GM23338 (cell line): ENCODE data around the gene S100PBP. TPM values are rescaled to one million over a fixed set of nuclear protein-coding genes. Genes with fewer than 3 reads are reported as not detected.

ENCODE experiments used
- ATAC-seq: fragments of 200-7000 bp; cut with Tn5 transposase; 3 replicates; pipeline ENCODE4 v1.9.1; 2020
- DNase-seq: peaks from one replicate; pipeline ENCODE4 v3.0.0-alpha.2; 2015; ENCODE audit warnings: low spot score
- H2AFZ ChIP-seq: fragments of 200-600 bp; sonication (generic); 2 replicates; pipeline ENCODE4 v1.8.0; 2016; ENCODE audit warnings: antibody characterized with exemption, mild to moderate bottlenecking, moderate library complexity
- H3F3A ChIP-seq: fragments of 200-600 bp; sonication (generic); replicated peaks from 2 replicates; pipeline ENCODE4 v1.8.0; 2017; ENCODE audit warnings: antibody characterized with exemption, mixed run types, low read depth
- H3K27ac ChIP-seq: fragments of 200-600 bp; sonication (generic); 2 replicates; pipeline ENCODE4 v1.6.1; 2016; ENCODE audit warnings: low read depth
- H3K27me3 ChIP-seq: fragments of 200-600 bp; sonication (generic); 2 replicates; pipeline ENCODE4 v1.8.0; 2016; ENCODE audit warnings: mild to moderate bottlenecking, mixed run types, moderate library complexity; ENCODE audit not compliant: insufficient read depth
- H3K36me3 ChIP-seq: fragments of 200-600 bp; sonication (generic); 2 replicates; pipeline ENCODE4 v1.8.0; 2016; ENCODE audit warnings: mild to moderate bottlenecking; ENCODE audit not compliant: insufficient read depth
- H3K4me1 ChIP-seq: fragments of 200-600 bp; sonication (generic); 2 replicates; pipeline ENCODE4 v1.8.0; 2016; ENCODE audit warnings: mild to moderate bottlenecking, moderate library complexity; ENCODE audit not compliant: insufficient read depth
- H3K4me2 ChIP-seq: fragments of 200-600 bp; sonication (generic); 2 replicates; pipeline ENCODE4 v1.7.1; 2017; ENCODE audit warnings: mixed run types
- H3K4me3 ChIP-seq: fragments of 200-600 bp; sonication (generic); 2 replicates; pipeline ENCODE4 v1.6.1; 2016; ENCODE audit warnings: mixed run types
- H3K79me2 ChIP-seq: fragments of 200-600 bp; sonication (generic); replicated peaks from 2 replicates; pipeline ENCODE4 v1.8.0; 2017; ENCODE audit warnings: mild to moderate bottlenecking; ENCODE audit not compliant: insufficient read depth
- H3K9me2 ChIP-seq: fragments of 200-600 bp; sonication (generic); 2 replicates; pipeline ENCODE4 v1.8.0; 2017; ENCODE audit not compliant: insufficient read depth
- H4K20me1 ChIP-seq: fragments of 200-600 bp; sonication (generic); replicated peaks from 2 replicates; pipeline ENCODE4 v1.8.0; 2017; ENCODE audit warnings: mild to moderate bottlenecking; ENCODE audit not compliant: insufficient read depth
- H3K27ac Mint-ChIP-seq: 2 replicates; pipeline ENCODE4 v1.8.0; 2020; ENCODE audit warnings: inconsistent platforms, mild to moderate bottlenecking, moderate library complexity, mixed read lengths
- H3K27me3 Mint-ChIP-seq: 3 replicates; pipeline ENCODE4 v1.8.0; 2022; ENCODE audit warnings: low read depth, mild to moderate bottlenecking, moderate library complexity, mixed read lengths, inconsistent platforms; ENCODE audit not compliant: insufficient read depth, poor library complexity
- H3K36me3 Mint-ChIP-seq: 3 replicates; pipeline ENCODE4 v1.8.0; 2021; ENCODE audit warnings: low read depth, mild to moderate bottlenecking, inconsistent platforms, moderate library complexity, mixed read lengths
- H3K4me1 Mint-ChIP-seq: 3 replicates; pipeline ENCODE4 v1.8.0; 2020; ENCODE audit warnings: mild to moderate bottlenecking, inconsistent platforms, mixed read lengths
- H3K4me3 Mint-ChIP-seq: 3 replicates; pipeline ENCODE4 v1.8.0; 2021; ENCODE audit warnings: moderate library complexity, mild to moderate bottlenecking, inconsistent platforms, mixed read lengths
- H3K9me3 Mint-ChIP-seq: 3 replicates; pipeline ENCODE4 v1.8.0; 2020; ENCODE audit warnings: moderate library complexity, mild to moderate bottlenecking, inconsistent platforms, mixed read lengths
- CREB1 ChIP-seq: fragments of 250-450 bp; sonication (Bioruptor Pico); IDR thresholded peaks from 2 replicates; pipeline ENCODE4 v1.5.0; 2020; ENCODE audit warnings: low read depth, mild to moderate bottlenecking, moderate library complexity
- EZH2 ChIP-seq: fragments of 200-600 bp; sonication (generic); IDR thresholded peaks from one replicate; pipeline ENCODE4 v1.8.0; 2017; ENCODE audit warnings: antibody characterized with exemption, mild to moderate bottlenecking, low read depth; ENCODE audit not compliant: unreplicated experiment
- EZH2phosphoT487 ChIP-seq: fragments of 200-600 bp; sonication (generic); IDR thresholded peaks from one replicate; pipeline ENCODE4 v1.8.1; 2018; ENCODE audit warnings: antibody characterized with exemption; ENCODE audit not compliant: unreplicated experiment
- JUNB ChIP-seq: IDR thresholded peaks from one replicate; pipeline ENCODE4 v1.6.1; 2016; ENCODE audit warnings: antibody characterized with exemption; ENCODE audit not compliant: unreplicated experiment
- POLR2AphosphoS5 ChIP-seq: IDR thresholded peaks from 2 replicates; pipeline ENCODE4 v1.6.1; 2016; ENCODE audit warnings: antibody characterized with exemption, low read depth
- STAT1 ChIP-seq: IDR thresholded peaks from one replicate; pipeline ENCODE4 v1.6.1; 2016; ENCODE audit warnings: antibody characterized with exemption; ENCODE audit not compliant: unreplicated experiment
- ZNF331 ChIP-seq: fragments of 250-450 bp; sonication (Bioruptor Pico); IDR thresholded peaks from 2 replicates; pipeline ENCODE4 v1.5.0; 2020; ENCODE audit warnings: low read depth, mild to moderate bottlenecking, moderate library complexity
- polyA plus RNA-seq: library from polyadenylated mRNA; unstranded; fragments of >200 nt; fragmentation: Nextera tagmentation; extraction: Ambion mirVana; gene quantifications from 2 replicates; pipeline ENCODE4 v1.2.1, GENCODE V29; 2016
- total RNA-seq: library from RNA; depleted of rRNA; stranded (reverse); fragments of >200 nt; shearing (Covaris generic); gene quantifications from 2 replicates; pipeline ENCODE4 v1.2.3, GENCODE V29; 2014
- TF ChIP-seq, protein P1 (sequence below), 2 experiments: fragments of 200-600 bp in 1 of 2; sonication (generic) in 1 of 2; conservative IDR thresholded peaks; 2 replicates each; pipeline versions ENCODE4 v1.5.1 to v1.6.1; 2016 to 2017; ENCODE audit warnings: antibody characterized with exemption in 2 of 2, low read depth in 2 of 2, mild to moderate bottlenecking in 2 of 2, moderate library complexity in 1 of 2
- TF ChIP-seq, protein P2 (sequence below): IDR thresholded peaks from 2 replicates; pipeline ENCODE4 v1.6.1; 2016; ENCODE audit warnings: antibody characterized with exemption
- TF ChIP-seq, protein P3 (sequence below): IDR thresholded peaks from one replicate; pipeline ENCODE4 v1.6.1; 2018; ENCODE audit warnings: antibody characterized with exemption; ENCODE audit not compliant: unreplicated experiment

S100PBP gene
- total and polyA plus RNA-seq, 2 experiments from 2014 or later = 30.6 to 65.2 TPM

DNA sequence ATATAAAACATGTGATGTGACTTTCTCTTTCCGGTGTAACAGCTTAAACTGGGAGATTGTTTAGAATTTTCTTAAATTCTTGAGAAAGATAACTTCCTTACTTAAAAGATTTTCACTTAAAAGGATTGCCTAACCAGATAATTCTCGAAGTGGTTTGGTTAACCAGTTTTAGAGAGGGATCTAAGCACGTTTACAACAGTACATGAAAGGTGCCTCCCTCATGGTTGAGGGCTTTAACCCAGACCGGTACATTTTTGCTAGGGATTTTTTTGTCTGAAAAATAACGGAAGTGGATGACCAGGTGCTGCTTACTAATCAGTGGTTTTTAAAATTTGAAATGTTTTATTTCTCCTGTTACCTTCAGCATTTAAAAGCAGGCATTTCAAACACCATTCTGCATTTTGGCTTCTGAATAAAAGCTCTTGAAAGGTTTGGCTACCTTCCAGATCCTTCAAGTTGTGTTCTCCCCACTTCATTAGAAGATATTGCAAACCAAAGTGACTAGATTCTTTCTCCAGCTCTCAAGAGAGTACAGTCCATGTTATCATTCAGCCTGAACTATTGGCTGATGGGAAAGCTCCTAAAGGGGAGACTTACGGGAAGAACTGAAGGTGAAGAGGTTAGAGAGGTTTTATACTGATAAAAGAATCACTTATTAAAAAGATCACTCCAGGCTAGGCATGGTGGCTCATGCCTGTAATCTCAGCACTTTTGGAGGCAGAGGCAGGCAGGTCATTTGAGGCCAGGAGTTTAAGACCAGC lies 12.8 kb downstream of the S100PBP start:
- Histone ChIP-seq H2AFZ (no peak overlapping the region), H3K36me3 (peaks cover 56% of the 10 kb centered on the region), H3K4me3 (no peak overlapping the region), H3K9me2 (no peaks in the 10 kb centered on the region), H3F3A (peaks cover 9% of the 10 kb centered on the region; the same call in 1 of the 2 replicates), H3K79me2 (0 out of 2 replicates have a peak, but pooled peaks cover 4% of the 10 kb centered on the region), H4K20me1 (peaks cover 9% of the 10 kb centered on the region; the same call in 1 of the 2 replicates), H3K27me3 (no peaks in the 10 kb centered on the region), H3K4me1 (no peaks in the 10 kb centered on the region), H3K4me2 (no peak overlapping the region), H3K27ac (no peak overlapping the region)
- TF ChIP-seq, protein P1, sequence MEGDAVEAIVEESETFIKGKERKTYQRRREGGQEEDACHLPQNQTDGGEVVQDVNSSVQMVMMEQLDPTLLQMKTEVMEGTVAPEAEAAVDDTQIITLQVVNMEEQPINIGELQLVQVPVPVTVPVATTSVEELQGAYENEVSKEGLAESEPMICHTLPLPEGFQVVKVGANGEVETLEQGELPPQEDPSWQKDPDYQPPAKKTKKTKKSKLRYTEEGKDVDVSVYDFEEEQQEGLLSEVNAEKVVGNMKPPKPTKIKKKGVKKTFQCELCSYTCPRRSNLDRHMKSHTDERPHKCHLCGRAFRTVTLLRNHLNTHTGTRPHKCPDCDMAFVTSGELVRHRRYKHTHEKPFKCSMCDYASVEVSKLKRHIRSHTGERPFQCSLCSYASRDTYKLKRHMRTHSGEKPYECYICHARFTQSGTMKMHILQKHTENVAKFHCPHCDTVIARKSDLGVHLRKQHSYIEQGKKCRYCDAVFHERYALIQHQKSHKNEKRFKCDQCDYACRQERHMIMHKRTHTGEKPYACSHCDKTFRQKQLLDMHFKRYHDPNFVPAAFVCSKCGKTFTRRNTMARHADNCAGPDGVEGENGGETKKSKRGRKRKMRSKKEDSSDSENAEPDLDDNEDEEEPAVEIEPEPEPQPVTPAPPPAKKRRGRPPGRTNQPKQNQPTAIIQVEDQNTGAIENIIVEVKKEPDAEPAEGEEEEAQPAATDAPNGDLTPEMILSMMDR (conservative IDR thresholded peaks at IDR 0.05; ENCODE audit: low read depth in 2 of 2) = no peak
- TF ChIP-seq, protein P2, sequence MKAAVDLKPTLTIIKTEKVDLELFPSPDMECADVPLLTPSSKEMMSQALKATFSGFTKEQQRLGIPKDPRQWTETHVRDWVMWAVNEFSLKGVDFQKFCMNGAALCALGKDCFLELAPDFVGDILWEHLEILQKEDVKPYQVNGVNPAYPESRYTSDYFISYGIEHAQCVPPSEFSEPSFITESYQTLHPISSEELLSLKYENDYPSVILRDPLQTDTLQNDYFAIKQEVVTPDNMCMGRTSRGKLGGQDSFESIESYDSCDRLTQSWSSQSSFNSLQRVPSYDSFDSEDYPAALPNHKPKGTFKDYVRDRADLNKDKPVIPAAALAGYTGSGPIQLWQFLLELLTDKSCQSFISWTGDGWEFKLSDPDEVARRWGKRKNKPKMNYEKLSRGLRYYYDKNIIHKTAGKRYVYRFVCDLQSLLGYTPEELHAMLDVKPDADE = no peak
- no peak for TF ChIP-seq ZNF331 (CRISPR knock-in tag)
- TF ChIP-seq CREB1 = no peak
- TF ChIP-seq JUNB = no peak
- TF ChIP-seq, protein P3, sequence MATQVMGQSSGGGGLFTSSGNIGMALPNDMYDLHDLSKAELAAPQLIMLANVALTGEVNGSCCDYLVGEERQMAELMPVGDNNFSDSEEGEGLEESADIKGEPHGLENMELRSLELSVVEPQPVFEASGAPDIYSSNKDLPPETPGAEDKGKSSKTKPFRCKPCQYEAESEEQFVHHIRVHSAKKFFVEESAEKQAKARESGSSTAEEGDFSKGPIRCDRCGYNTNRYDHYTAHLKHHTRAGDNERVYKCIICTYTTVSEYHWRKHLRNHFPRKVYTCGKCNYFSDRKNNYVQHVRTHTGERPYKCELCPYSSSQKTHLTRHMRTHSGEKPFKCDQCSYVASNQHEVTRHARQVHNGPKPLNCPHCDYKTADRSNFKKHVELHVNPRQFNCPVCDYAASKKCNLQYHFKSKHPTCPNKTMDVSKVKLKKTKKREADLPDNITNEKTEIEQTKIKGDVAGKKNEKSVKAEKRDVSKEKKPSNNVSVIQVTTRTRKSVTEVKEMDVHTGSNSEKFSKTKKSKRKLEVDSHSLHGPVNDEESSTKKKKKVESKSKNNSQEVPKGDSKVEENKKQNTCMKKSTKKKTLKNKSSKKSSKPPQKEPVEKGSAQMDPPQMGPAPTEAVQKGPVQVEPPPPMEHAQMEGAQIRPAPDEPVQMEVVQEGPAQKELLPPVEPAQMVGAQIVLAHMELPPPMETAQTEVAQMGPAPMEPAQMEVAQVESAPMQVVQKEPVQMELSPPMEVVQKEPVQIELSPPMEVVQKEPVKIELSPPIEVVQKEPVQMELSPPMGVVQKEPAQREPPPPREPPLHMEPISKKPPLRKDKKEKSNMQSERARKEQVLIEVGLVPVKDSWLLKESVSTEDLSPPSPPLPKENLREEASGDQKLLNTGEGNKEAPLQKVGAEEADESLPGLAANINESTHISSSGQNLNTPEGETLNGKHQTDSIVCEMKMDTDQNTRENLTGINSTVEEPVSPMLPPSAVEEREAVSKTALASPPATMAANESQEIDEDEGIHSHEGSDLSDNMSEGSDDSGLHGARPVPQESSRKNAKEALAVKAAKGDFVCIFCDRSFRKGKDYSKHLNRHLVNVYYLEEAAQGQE = no peak
- TF ChIP-seq STAT1 = no peak
- TF ChIP-seq EZH2phosphoT487 = no peak
- no peak for TF ChIP-seq EZH2
- no peak for TF ChIP-seq POLR2AphosphoS5
- Mint-ChIP-seq H3K4me3 (no peak overlapping the region), H3K27ac (no peak overlapping the region), H3K9me3 (no peaks in the 10 kb centered on the region), H3K27me3 (no peaks in the 10 kb centered on the region), H3K36me3 (peaks cover 74% of the 10 kb centered on the region), H3K4me1 (no peaks in the 10 kb centered on the region)
- no peak for DNase-seq
- ATAC-seq = no peak
